Natural killer cell (primary cell): Measurements from ENCODE around the gene DACH2. TPM values are rescaled to one million over a fixed set of nuclear protein-coding genes. Genes with fewer than 3 reads are reported as not detected.
A peak's percentile ranks its signal among the peaks of the same experiment; 100 is the strongest.

ENCODE experiments used
- ATAC-seq, 3 donors: fragments of 150-1000 bp in 2 of 3; fragments of 200-7000 bp in 1 of 3; cut with Tn5 transposase; 1 replicate in 1 of 3; 2 replicates in 2 of 3; pipeline ENCODE4 v1.10.0; 2021; ENCODE audit warnings: mild to moderate bottlenecking in 2 of 3, moderate library complexity in 2 of 3
- DNase-seq, 2 donors: peaks; one replicate each; pipeline versions ENCODE4 v3.0.0 to v3.0.0-alpha.2; 2013 to 2021; ENCODE audit warnings: mixed read lengths in 1 of 2
- H3K27ac ChIP-seq: one replicate; pipeline ENCODE4 v1.5.1; 2013; ENCODE audit warnings: mild to moderate bottlenecking, low read length
- H3K27me3 ChIP-seq: one replicate; pipeline ENCODE4 v1.6.1; 2013; ENCODE audit warnings: low read length; ENCODE audit not compliant: control insufficient read depth, insufficient read depth
- H3K36me3 ChIP-seq: one replicate; pipeline ENCODE4 v1.6.1; 2013; ENCODE audit warnings: low read length; ENCODE audit not compliant: control insufficient read depth, insufficient read depth
- H3K4me1 ChIP-seq: one replicate; pipeline ENCODE4 v1.6.1; 2013; ENCODE audit warnings: low read length; ENCODE audit not compliant: control insufficient read depth, insufficient read depth
- H3K4me3 ChIP-seq: one replicate; pipeline ENCODE4 v1.5.1; 2013; ENCODE audit warnings: low read length
- H3K9me3 ChIP-seq: one replicate; pipeline ENCODE4 v1.6.1; 2013; ENCODE audit warnings: low read length; ENCODE audit not compliant: control insufficient read depth, insufficient read depth
- H3K27ac Mint-ChIP-seq, 2 donors: one replicate each; pipeline ENCODE4 v1.8.0; 2022; ENCODE audit warnings: mild to moderate bottlenecking in 2 of 2, mixed read lengths in 2 of 2, moderate library complexity in 1 of 2
- H3K27me3 Mint-ChIP-seq, 2 donors: one replicate each; pipeline ENCODE4 v1.8.0; 2022; ENCODE audit warnings: low read depth in 2 of 2, mixed read lengths in 2 of 2
- H3K36me3 Mint-ChIP-seq: one replicate; pipeline ENCODE4 v1.8.0; 2022; ENCODE audit warnings: mixed read lengths
- H3K4me1 Mint-ChIP-seq, 2 donors: one replicate each; pipeline ENCODE4 v1.8.0; 2022; ENCODE audit warnings: mixed read lengths in 2 of 2
- H3K4me3 Mint-ChIP-seq: one replicate; pipeline ENCODE4 v1.8.0; 2022; ENCODE audit warnings: mild to moderate bottlenecking, moderate library complexity, mixed read lengths
- H3K9me3 Mint-ChIP-seq, 2 donors: one replicate each; pipeline ENCODE4 v1.8.0; 2022; ENCODE audit warnings: mixed read lengths in 2 of 2
- WGBS: methylation state at CpG from one replicate; pipeline ENCODE4 v1.1.7; 2013; ENCODE audit warnings: missing lambda C conversion rate; ENCODE audit not compliant: insufficient coverage; 5-methylcytosine and 5-hydroxymethylcytosine counted together
- intact Hi-C: fragments of 100-400 bp; cut with micrococcal nuclease; formaldehyde crosslinking; loops from one replicate; pipeline ENCODE4 v1.14.2; 2022
- total RNA-seq, 4 donors: library from RNA; stranded (reverse); fragments of 120-200 nt in 1 of 4; gene quantifications; one replicate each; pipeline versions ENCODE4 v1.2.3 to v1.2.4, GENCODE V29; 2013 to 2022
- TF ChIP-seq, protein P1 (sequence below): fragments of 200-600 bp; IDR thresholded peaks from one replicate; pipeline ENCODE4 v1.8.0; 2022; ENCODE audit warnings: antibody characterized with exemption

DACH2 gene
- total RNA-seq, 3 donors from 2014 or later (not counting 1 experiment from before 2014, with no cell fraction given) = not detected

DNA sequence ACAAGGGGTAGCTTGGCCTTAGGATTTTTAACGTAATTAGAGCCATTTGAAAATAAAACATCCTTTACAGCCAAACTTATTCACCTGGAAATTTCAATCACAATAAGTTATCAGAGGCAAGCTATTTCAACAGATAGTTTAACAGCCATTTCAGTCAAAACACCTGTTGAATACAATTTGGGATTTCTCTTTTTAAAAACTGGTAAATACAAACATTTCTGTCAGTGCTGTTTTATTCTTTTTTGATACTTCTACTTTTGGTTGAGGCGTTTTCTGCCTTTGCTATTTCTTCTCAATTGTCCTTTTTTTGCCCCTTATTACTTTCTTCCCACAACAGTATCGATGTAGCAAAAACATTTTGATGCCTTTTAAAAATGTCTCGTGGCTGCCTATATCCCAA, 2.1 kb upstream of the DACH2 start:
- 72% methylated on average over 4 of the region's 4 CpGs for WGBS
- TF ChIP-seq, protein P1, sequence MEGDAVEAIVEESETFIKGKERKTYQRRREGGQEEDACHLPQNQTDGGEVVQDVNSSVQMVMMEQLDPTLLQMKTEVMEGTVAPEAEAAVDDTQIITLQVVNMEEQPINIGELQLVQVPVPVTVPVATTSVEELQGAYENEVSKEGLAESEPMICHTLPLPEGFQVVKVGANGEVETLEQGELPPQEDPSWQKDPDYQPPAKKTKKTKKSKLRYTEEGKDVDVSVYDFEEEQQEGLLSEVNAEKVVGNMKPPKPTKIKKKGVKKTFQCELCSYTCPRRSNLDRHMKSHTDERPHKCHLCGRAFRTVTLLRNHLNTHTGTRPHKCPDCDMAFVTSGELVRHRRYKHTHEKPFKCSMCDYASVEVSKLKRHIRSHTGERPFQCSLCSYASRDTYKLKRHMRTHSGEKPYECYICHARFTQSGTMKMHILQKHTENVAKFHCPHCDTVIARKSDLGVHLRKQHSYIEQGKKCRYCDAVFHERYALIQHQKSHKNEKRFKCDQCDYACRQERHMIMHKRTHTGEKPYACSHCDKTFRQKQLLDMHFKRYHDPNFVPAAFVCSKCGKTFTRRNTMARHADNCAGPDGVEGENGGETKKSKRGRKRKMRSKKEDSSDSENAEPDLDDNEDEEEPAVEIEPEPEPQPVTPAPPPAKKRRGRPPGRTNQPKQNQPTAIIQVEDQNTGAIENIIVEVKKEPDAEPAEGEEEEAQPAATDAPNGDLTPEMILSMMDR = no peak
- Mint-ChIP-seq H3K4me3 (no peak overlapping the region), H3K36me3 (no peaks in the 10 kb centered on the region), H3K27ac (no peak overlapping the region), H3K9me3 (no peaks in the 10 kb centered on the region), H3K4me1 (peaks cover 10 to 11% of the 10 kb centered on the region in 2 donors), H3K27me3 (peaks cover 29 to 34% of the 10 kb centered on the region in 2 donors)
- no peaks in the 10 kb centered on the region for H3K9me3 ChIP-seq
- ATAC-seq = no peak
- no peaks in the 10 kb centered on the region for H3K36me3 ChIP-seq
- no peak for DNase-seq
- H3K27me3 ChIP-seq = no peaks in the 10 kb centered on the region
- H3K4me1 ChIP-seq = peaks cover 18% of the 10 kb centered on the region
- intact Hi-C loops = no loop called here
- H3K4me3 ChIP-seq = no peak overlapping the region
- no peak overlapping the region for H3K27ac ChIP-seq

DNA sequence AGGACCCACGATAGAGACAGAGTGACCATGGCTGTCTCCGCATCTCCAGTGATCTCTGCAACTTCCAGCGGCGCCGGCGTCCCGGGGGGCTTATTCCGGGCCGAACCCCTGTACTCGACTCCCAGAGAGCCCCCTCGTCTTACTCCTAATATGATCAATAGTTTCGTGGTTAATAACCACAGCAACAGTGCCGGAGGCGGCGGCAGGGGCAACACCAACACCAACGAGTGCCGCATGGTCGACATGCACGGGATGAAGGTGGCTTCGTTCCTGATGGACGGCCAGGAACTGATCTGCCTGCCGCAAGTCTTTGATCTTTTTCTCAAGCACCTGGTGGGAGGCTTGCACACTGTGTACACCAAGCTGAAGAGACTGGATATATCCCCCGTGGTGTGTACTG, 343 bp downstream of the DACH2 start:
- H3K4me1 Mint-ChIP-seq = peaks cover 10 to 11% of the 10 kb centered on the region in 2 donors
- H3K27me3 Mint-ChIP-seq = peaks cover 21 to 25% of the 10 kb centered on the region in 2 donors
- H3K27me3 ChIP-seq = no peaks in the 10 kb centered on the region
- peak overlapping the region; percentile 75 for H3K4me3 Mint-ChIP-seq
- H3K36me3 Mint-ChIP-seq = no peaks in the 10 kb centered on the region
- peaks cover 18% of the 10 kb centered on the region for H3K4me1 ChIP-seq
- no peak overlapping the region for H3K27ac Mint-ChIP-seq
- peaks cover 0 to 2% of the 10 kb centered on the region in 2 donors for H3K9me3 Mint-ChIP-seq
- no peak overlapping the region for H3K27ac ChIP-seq
- intact Hi-C loops = no loop called here
- TF ChIP-seq, protein P1 = no peak
- H3K9me3 ChIP-seq = no peaks in the 10 kb centered on the region
- H3K36me3 ChIP-seq = no peaks in the 10 kb centered on the region
- 3% methylated on average over 23 of the region's 23 CpGs for WGBS
- H3K4me3 ChIP-seq = no peak overlapping the region
- no peak for ATAC-seq
- DNase-seq = no peak

DNA sequence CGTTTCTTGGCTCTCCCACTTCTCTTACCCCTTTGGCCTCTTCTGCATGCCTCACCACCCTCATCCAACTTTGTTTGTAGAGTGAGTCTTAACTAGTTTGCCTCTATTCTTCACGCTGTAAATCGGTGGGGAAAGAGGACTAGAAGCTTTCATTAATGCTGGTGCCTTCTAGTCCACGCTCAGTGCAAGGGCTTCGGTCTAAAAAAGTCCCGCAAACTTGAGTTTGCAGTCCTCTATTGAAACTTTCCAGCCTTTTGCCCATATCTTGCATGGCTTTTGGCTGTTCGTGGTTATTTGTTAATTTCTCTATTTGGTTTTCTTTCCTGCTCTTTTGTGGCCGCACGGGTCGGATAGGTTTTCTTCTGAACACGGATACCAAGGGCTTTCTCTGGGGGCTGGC, 868 bp downstream of the DACH2 start:
- ATAC-seq = no peak
- Histone ChIP-seq H3K9me3 (no peaks in the 10 kb centered on the region), H3K4me3 (no peak overlapping the region), H3K27ac (no peak overlapping the region), H3K27me3 (no peaks in the 10 kb centered on the region), H3K4me1 (peaks cover 18% of the 10 kb centered on the region), H3K36me3 (no peaks in the 10 kb centered on the region)
- WGBS = 18% methylated on average over 10 of the region's 11 CpGs
- H3K4me1 Mint-ChIP-seq = peaks cover 10 to 11% of the 10 kb centered on the region in 2 donors
- DNase-seq = no peak
- H3K27me3 Mint-ChIP-seq = peaks cover 16 to 25% of the 10 kb centered on the region in 2 donors
- H3K9me3 Mint-ChIP-seq = peaks cover 0 to 2% of the 10 kb centered on the region in 2 donors
- H3K36me3 Mint-ChIP-seq = no peaks in the 10 kb centered on the region
- H3K4me3 Mint-ChIP-seq = peak overlapping the region; percentile 75
- H3K27ac Mint-ChIP-seq = no peak overlapping the region
- intact Hi-C loops = no loop called here
- TF ChIP-seq, protein P1 = no peak

DNA sequence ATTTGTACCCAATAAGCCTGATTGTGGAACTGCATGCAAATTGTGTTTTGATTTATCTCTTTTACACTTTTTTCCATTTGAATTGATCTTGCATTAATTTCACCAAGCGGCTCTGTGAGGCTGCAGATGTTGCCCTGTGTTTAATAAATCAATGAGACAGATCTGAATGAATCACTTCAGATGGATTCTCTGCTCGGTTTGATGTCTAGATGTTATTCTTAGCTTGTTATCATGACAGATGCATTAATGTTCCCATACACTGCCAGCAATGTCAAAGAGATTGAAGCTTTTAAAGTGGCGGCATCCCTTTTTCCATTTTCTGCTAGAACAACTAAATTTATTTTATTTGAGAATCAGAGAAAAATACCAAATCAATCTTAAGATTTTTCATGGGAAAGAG, 6.3 kb downstream of the DACH2 start:
- Histone ChIP-seq H3K4me3 (no peak overlapping the region), H3K27me3 (no peaks in the 10 kb centered on the region), H3K36me3 (no peaks in the 10 kb centered on the region), H3K9me3 (no peaks in the 10 kb centered on the region), H3K27ac (no peak overlapping the region), H3K4me1 (no peaks in the 10 kb centered on the region)
- Mint-ChIP-seq H3K36me3 (no peaks in the 10 kb centered on the region), H3K27me3 (peaks cover 6 to 16% of the 10 kb centered on the region in 2 donors), H3K4me3 (no peak overlapping the region), H3K9me3 (peaks cover 0 to 2% of the 10 kb centered on the region in 2 donors), H3K27ac (no peak overlapping the region), H3K4me1 (peaks cover 0 to 2% of the 10 kb centered on the region in 2 donors)
- DNase-seq = no peak
- TF ChIP-seq, protein P1 = no peak
- 60% methylated on average over 1 of the region's 3 CpGs for WGBS
- no peak for ATAC-seq
- intact Hi-C loops = no loop called here
